HG03565 (cell line): ENCODE data around the gene PNCK.
"Not testable (repeated sequence)": the region's sequence is repeated elsewhere in the genome, so short reads cannot be mapped to it uniquely, and the experiment has no call there.

Experiments used
- ATAC-seq: cut with Tn5 transposase; IDR thresholded peaks from one replicate; pipeline ENCODE4 v1.9.1; 2021; ENCODE audit warnings: mild to moderate bottlenecking, moderate library complexity; ENCODE audit not compliant: unreplicated experiment

Gene PNCK

GRCh38 chrX:153673428-153674218, at the start of gene PNCK:
PNCK (minus strand) TSS chrX:153673813; CDS start chrX:153673076, 737 bp downstream.
- ATAC-seq, result no peak

- ATAC-seq, result no peak
Observed at GRCh38 chrX:153722704-153723350, 49.2 kb upstream of the PNCK start.

- ATAC-seq, result no peak
Observed at GRCh38 chrX:153719701-153720100, 46.1 kb upstream of the PNCK start.

GRCh38 chrX:153719238-153719637, 45.6 kb upstream of the PNCK start:
- no peak for ATAC-seq

- ATAC-seq, result no peak
Observed at GRCh38 chrX:153717445-153717844, 43.8 kb upstream of the PNCK start.

GRCh38 chrX:153714256-153714655, 40.6 kb upstream of the PNCK start:
- no peak for ATAC-seq

- no peak for ATAC-seq
Observed at GRCh38 chrX:153709726-153710674, 36.4 kb upstream of the PNCK start.

- ATAC-seq, result no peak
Observed at GRCh38 chrX:153708415-153708814, 34.8 kb upstream of the PNCK start.

- no peak for ATAC-seq
Observed at GRCh38 chrX:153707406-153707805, 33.8 kb upstream of the PNCK start.

- no peak for ATAC-seq
Observed at GRCh38 chrX:153706799-153707198, 33.2 kb upstream of the PNCK start.

- ATAC-seq, result not testable (repeated sequence)
Observed at GRCh38 chrX:153705403-153706060, 31.9 kb upstream of the PNCK start.

- ATAC-seq, result not testable (repeated sequence)
Observed at GRCh38 chrX:153704631-153705402, 31.2 kb upstream of the PNCK start.

GRCh38 chrX:153704021-153704526, 30.5 kb upstream of the PNCK start:
- ATAC-seq, result no peak

- no peak for ATAC-seq
Observed at GRCh38 chrX:153703036-153703370, 29.4 kb upstream of the PNCK start.

- ATAC-seq, result no peak
Observed at GRCh38 chrX:153702336-153703035, 28.9 kb upstream of the PNCK start.

- ATAC-seq, result no peak
Observed at GRCh38 chrX:153701706-153702105, 28.1 kb upstream of the PNCK start.

GRCh38 chrX:153700967-153701366, 27.4 kb upstream of the PNCK start:
- no peak for ATAC-seq

- no peak for ATAC-seq
Observed at GRCh38 chrX:153700376-153700945, 26.8 kb upstream of the PNCK start.

GRCh38 chrX:153699784-153700371, 26.3 kb upstream of the PNCK start:
- ATAC-seq, result not testable (repeated sequence)
